WTC11 (cell line): Measurements from ENCODE around the gene MRTFA. TPM values are rescaled to one million over a fixed set of nuclear protein-coding genes. Genes with fewer than 3 reads are reported as not detected.

Source experiments
- ATAC-seq: fragments of 200-7000 bp; cut with Tn5 transposase; 2 replicates; pipeline ENCODE4 v1.10.0; 2021; ENCODE audit warnings: mild to moderate bottlenecking, moderate library complexity
- CTCF ChIA-PET: fragments of 300-600 bp; sonication (Branson Sonifier 250); formaldehyde crosslinking; loops from one replicate; lab custom pipeline; 2021; ENCODE audit warnings: antibody characterized with exemption; lab: Charles Lee
- POLR2A ChIA-PET: fragments of 350-600 bp; sonication (Branson Sonifier 250); formaldehyde crosslinking; loops from one replicate; lab custom pipeline; 2021; ENCODE audit warnings: antibody characterized with exemption; lab: Charles Lee
- DNase-seq: peaks from one replicate; pipeline ENCODE4 v3.0.0; 2021; ENCODE audit warnings: low spot score
- H3K27ac Mint-ChIP-seq: 2 replicates; pipeline ENCODE4 v1.8.0; 2021; ENCODE audit warnings: mixed read lengths
- H3K27me3 Mint-ChIP-seq: 2 replicates; pipeline ENCODE4 v1.8.0; 2021; ENCODE audit warnings: low read depth, mild to moderate bottlenecking, moderate library complexity, mixed read lengths
- H3K36me3 Mint-ChIP-seq: 2 replicates; pipeline ENCODE4 v1.8.0; 2021; ENCODE audit warnings: mixed read lengths
- H3K4me1 Mint-ChIP-seq: 2 replicates; pipeline ENCODE4 v1.8.0; 2022; ENCODE audit warnings: mixed read lengths
- H3K4me3 Mint-ChIP-seq: 2 replicates; pipeline ENCODE4 v1.8.0; 2021; ENCODE audit warnings: mild to moderate bottlenecking, moderate library complexity, mixed read lengths
- H3K9me3 Mint-ChIP-seq: 2 replicates; pipeline ENCODE4 v1.8.0; 2021; ENCODE audit warnings: mixed read lengths
- CREM ChIP-seq: sonication (generic); formaldehyde crosslinking; IDR thresholded peaks from 2 replicates; pipeline ENCODE4 v1.8.1; 2022; ENCODE audit warnings: mild to moderate bottlenecking, missing genetic modification reagents, moderate library complexity
- ELF4 ChIP-seq: sonication (generic); formaldehyde crosslinking; IDR thresholded peaks from 2 replicates; pipeline ENCODE4 v1.8.1; 2022; ENCODE audit warnings: low read depth, mild to moderate bottlenecking, moderate library complexity, missing genetic modification reagents
- ESRRA ChIP-seq: sonication (generic); formaldehyde crosslinking; IDR thresholded peaks from 2 replicates; pipeline ENCODE4 v1.8.1; 2022; ENCODE audit warnings: mild to moderate bottlenecking, missing genetic modification reagents, borderline replicate concordance
- KAT7 ChIP-seq: sonication (generic); formaldehyde crosslinking; IDR thresholded peaks from 2 replicates; pipeline ENCODE4 v1.8.1; 2023; ENCODE audit warnings: missing genetic modification reagents, mild to moderate bottlenecking, borderline replicate concordance
- MXD4 ChIP-seq: fragments of 250-450 bp; sonication (Bioruptor Pico); IDR thresholded peaks from 2 replicates; pipeline ENCODE4 v1.8.0; 2021; ENCODE audit warnings: mild to moderate bottlenecking, moderate library complexity, borderline replicate concordance
- MYBL2 ChIP-seq: sonication (generic); formaldehyde crosslinking; IDR thresholded peaks from 2 replicates; pipeline ENCODE4 v1.8.1; 2023; ENCODE audit warnings: mild to moderate bottlenecking, moderate library complexity, missing genetic modification reagents
- NFATC4 ChIP-seq: fragments of 250-450 bp; sonication (Bioruptor Pico); IDR thresholded peaks from 2 replicates; pipeline ENCODE4 v1.9.0; 2021; ENCODE audit warnings: mild to moderate bottlenecking
- NFYB ChIP-seq: sonication (generic); formaldehyde crosslinking; conservative IDR thresholded peaks from 2 replicates; pipeline ENCODE4 v1.8.0; 2022; ENCODE audit warnings: low read depth, missing genetic modification reagents
- PRRX2 ChIP-seq: fragments of 250-450 bp; sonication (Bioruptor Pico); IDR thresholded peaks from 2 replicates; pipeline ENCODE4 v1.8.0; 2021; ENCODE audit warnings: mild to moderate bottlenecking
- RORB ChIP-seq: fragments of 250-450 bp; sonication (Bioruptor Pico); IDR thresholded peaks from 2 replicates; pipeline ENCODE4 v1.9.0; 2021; ENCODE audit warnings: mild to moderate bottlenecking
- TCF7 ChIP-seq: sonication (generic); formaldehyde crosslinking; IDR thresholded peaks from 2 replicates; pipeline ENCODE4 v1.8.0; 2022; ENCODE audit warnings: mild to moderate bottlenecking, low read depth, missing genetic modification reagents, moderate library complexity
- ZNF416 ChIP-seq: fragments of 250-450 bp; sonication (Bioruptor Pico); IDR thresholded peaks from 2 replicates; pipeline ENCODE4 v1.9.0; 2021; ENCODE audit warnings: mild to moderate bottlenecking, inconsistent platforms
- total RNA-seq: library from RNA; stranded (reverse); gene quantifications from 3 replicates; pipeline ENCODE4 v1.2.3, GENCODE V29; 2021
- TF ChIP-seq, protein P1 (sequence below): sonication (generic); formaldehyde crosslinking; IDR thresholded peaks from 2 replicates; pipeline ENCODE4 v1.8.1; 2022; ENCODE audit warnings: low read depth, mild to moderate bottlenecking, moderate library complexity, missing genetic modification reagents, borderline replicate concordance
- TF ChIP-seq, protein P2 (sequence below): sonication (generic); formaldehyde crosslinking; conservative IDR thresholded peaks from 2 replicates; pipeline ENCODE4 v1.8.1; 2022; ENCODE audit warnings: mild to moderate bottlenecking, missing genetic modification reagents
- TF ChIP-seq, protein P3 (sequence below): fragments of 200-600 bp; IDR thresholded peaks from 2 replicates; pipeline ENCODE4 v1.8.0; 2022; ENCODE audit warnings: antibody characterized with exemption
- TF ChIP-seq, protein P4 (sequence below): sonication (generic); formaldehyde crosslinking; IDR thresholded peaks from 2 replicates; pipeline ENCODE4 v1.8.1; 2022; ENCODE audit warnings: mild to moderate bottlenecking, missing genetic modification reagents, moderate library complexity, borderline replicate concordance
- TF ChIP-seq, protein P5 (sequence below): fragments of 250-450 bp; sonication (Bioruptor Pico); IDR thresholded peaks from 2 replicates; pipeline ENCODE4 v1.8.0; 2021; ENCODE audit warnings: mild to moderate bottlenecking
- TF ChIP-seq, protein P6 (sequence below): fragments of 250-450 bp; sonication (Bioruptor Pico); IDR thresholded peaks from 2 replicates; pipeline ENCODE4 v1.9.0; 2021; ENCODE audit warnings: mild to moderate bottlenecking, borderline replicate concordance

The MRTFA gene
- total RNA-seq, 1 experiment from 2014 or later = 48.4 TPM

DNA sequence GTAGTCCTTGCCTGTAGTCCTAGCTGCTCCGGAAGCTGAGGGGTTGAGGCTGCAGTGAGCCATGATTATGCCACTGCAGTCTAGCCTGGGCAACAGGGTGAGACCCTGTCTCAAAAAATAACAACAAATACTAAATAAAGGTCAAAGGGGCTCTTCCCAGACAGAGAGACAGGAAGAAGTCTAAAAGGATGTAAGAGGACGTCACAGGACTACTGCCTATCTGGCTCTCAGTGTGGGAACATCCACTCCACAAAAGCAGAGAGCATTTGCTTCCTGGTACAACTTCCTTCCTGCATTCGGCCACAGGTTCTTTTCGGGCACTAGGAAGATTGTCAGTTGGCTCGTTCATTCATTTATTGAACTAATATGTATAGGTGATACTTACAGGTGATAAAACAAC, 155.5 kb downstream of the MRTFA start:
- ChIA-PET CTCF (no interaction called here), POLR2A (no interaction called here)
- peak overlapping the region; percentile 68 for H3K27ac Mint-ChIP-seq
- DNase-seq = no peak
- peaks cover 31% of the 10 kb centered on the region for H3K4me1 Mint-ChIP-seq
- no peaks in the 10 kb centered on the region for H3K36me3 Mint-ChIP-seq
- TF ChIP-seq ESRRA (CRISPR knock-in tag) (no peak), KAT7 (no peak), RORB (CRISPR knock-in tag) (no peak), ELF4 (CRISPR knock-in tag) (no peak), CREM (CRISPR knock-in tag) (no peak), NFATC4 (no peak), PRRX2 (no peak), MXD4 (CRISPR knock-in tag) (no peak), NFYB (CRISPR knock-in tag) (no peak), ZNF416 (CRISPR knock-in tag) (no peak), TCF7 (CRISPR knock-in tag) (no peak), MYBL2 (no peak)
- TF ChIP-seq, protein P1, sequence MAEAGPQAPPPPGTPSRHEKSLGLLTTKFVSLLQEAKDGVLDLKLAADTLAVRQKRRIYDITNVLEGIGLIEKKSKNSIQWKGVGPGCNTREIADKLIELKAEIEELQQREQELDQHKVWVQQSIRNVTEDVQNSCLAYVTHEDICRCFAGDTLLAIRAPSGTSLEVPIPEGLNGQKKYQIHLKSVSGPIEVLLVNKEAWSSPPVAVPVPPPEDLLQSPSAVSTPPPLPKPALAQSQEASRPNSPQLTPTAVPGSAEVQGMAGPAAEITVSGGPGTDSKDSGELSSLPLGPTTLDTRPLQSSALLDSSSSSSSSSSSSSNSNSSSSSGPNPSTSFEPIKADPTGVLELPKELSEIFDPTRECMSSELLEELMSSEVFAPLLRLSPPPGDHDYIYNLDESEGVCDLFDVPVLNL (CRISPR knock-in tag) = no peak
- TF ChIP-seq, protein P2, sequence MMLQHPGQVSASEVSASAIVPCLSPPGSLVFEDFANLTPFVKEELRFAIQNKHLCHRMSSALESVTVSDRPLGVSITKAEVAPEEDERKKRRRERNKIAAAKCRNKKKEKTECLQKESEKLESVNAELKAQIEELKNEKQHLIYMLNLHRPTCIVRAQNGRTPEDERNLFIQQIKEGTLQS (CRISPR knock-in tag) = no peak
- TF ChIP-seq, protein P3, sequence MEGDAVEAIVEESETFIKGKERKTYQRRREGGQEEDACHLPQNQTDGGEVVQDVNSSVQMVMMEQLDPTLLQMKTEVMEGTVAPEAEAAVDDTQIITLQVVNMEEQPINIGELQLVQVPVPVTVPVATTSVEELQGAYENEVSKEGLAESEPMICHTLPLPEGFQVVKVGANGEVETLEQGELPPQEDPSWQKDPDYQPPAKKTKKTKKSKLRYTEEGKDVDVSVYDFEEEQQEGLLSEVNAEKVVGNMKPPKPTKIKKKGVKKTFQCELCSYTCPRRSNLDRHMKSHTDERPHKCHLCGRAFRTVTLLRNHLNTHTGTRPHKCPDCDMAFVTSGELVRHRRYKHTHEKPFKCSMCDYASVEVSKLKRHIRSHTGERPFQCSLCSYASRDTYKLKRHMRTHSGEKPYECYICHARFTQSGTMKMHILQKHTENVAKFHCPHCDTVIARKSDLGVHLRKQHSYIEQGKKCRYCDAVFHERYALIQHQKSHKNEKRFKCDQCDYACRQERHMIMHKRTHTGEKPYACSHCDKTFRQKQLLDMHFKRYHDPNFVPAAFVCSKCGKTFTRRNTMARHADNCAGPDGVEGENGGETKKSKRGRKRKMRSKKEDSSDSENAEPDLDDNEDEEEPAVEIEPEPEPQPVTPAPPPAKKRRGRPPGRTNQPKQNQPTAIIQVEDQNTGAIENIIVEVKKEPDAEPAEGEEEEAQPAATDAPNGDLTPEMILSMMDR = no peak
- TF ChIP-seq, protein P4, sequence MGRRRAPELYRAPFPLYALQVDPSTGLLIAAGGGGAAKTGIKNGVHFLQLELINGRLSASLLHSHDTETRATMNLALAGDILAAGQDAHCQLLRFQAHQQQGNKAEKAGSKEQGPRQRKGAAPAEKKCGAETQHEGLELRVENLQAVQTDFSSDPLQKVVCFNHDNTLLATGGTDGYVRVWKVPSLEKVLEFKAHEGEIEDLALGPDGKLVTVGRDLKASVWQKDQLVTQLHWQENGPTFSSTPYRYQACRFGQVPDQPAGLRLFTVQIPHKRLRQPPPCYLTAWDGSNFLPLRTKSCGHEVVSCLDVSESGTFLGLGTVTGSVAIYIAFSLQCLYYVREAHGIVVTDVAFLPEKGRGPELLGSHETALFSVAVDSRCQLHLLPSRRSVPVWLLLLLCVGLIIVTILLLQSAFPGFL = no peak
- TF ChIP-seq, protein P5, sequence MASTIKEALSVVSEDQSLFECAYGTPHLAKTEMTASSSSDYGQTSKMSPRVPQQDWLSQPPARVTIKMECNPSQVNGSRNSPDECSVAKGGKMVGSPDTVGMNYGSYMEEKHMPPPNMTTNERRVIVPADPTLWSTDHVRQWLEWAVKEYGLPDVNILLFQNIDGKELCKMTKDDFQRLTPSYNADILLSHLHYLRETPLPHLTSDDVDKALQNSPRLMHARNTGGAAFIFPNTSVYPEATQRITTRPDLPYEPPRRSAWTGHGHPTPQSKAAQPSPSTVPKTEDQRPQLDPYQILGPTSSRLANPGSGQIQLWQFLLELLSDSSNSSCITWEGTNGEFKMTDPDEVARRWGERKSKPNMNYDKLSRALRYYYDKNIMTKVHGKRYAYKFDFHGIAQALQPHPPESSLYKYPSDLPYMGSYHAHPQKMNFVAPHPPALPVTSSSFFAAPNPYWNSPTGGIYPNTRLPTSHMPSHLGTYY (CRISPR knock-in tag) = no peak
- TF ChIP-seq, protein P6, sequence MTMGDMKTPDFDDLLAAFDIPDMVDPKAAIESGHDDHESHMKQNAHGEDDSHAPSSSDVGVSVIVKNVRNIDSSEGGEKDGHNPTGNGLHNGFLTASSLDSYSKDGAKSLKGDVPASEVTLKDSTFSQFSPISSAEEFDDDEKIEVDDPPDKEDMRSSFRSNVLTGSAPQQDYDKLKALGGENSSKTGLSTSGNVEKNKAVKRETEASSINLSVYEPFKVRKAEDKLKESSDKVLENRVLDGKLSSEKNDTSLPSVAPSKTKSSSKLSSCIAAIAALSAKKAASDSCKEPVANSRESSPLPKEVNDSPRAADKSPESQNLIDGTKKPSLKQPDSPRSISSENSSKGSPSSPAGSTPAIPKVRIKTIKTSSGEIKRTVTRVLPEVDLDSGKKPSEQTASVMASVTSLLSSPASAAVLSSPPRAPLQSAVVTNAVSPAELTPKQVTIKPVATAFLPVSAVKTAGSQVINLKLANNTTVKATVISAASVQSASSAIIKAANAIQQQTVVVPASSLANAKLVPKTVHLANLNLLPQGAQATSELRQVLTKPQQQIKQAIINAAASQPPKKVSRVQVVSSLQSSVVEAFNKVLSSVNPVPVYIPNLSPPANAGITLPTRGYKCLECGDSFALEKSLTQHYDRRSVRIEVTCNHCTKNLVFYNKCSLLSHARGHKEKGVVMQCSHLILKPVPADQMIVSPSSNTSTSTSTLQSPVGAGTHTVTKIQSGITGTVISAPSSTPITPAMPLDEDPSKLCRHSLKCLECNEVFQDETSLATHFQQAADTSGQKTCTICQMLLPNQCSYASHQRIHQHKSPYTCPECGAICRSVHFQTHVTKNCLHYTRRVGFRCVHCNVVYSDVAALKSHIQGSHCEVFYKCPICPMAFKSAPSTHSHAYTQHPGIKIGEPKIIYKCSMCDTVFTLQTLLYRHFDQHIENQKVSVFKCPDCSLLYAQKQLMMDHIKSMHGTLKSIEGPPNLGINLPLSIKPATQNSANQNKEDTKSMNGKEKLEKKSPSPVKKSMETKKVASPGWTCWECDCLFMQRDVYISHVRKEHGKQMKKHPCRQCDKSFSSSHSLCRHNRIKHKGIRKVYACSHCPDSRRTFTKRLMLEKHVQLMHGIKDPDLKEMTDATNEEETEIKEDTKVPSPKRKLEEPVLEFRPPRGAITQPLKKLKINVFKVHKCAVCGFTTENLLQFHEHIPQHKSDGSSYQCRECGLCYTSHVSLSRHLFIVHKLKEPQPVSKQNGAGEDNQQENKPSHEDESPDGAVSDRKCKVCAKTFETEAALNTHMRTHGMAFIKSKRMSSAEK (CRISPR knock-in tag) = no peak
- no peaks in the 10 kb centered on the region for H3K27me3 Mint-ChIP-seq
- H3K9me3 Mint-ChIP-seq = no peaks in the 10 kb centered on the region; the same call in 1 of the 2 replicates
- no peak for ATAC-seq
- H3K4me3 Mint-ChIP-seq = no peak overlapping the region
